PFSK-1 (cell line): ENCODE results near the gene FAM237B.

Source experiments
- FOXP2 ChIP-seq: optimal IDR thresholded peaks from 2 replicates; pipeline ENCODE3; 2011; ENCODE audit warnings: borderline replicate concordance, control low read depth, inconsistent platforms; ENCODE audit not compliant: insufficient read depth; ENCODE audit errors: extremely low read length, extremely low read depth
- POLR2AphosphoS5 ChIP-seq: IDR thresholded peaks from 2 replicates; pipeline ENCODE4 v1.6.1; 2012; ENCODE audit warnings: low read depth, mild to moderate bottlenecking, control low read depth, low read length, moderate library complexity
- REST ChIP-seq, 2 experiments: IDR thresholded peaks; 2 replicates each; pipeline versions ENCODE4 v1.6.1 to v1.8.0; 2011 to 2012; ENCODE audit warnings: low read depth in 2 of 2, low read length in 2 of 2, control low read depth in 1 of 2, inconsistent platforms in 1 of 2, mild to moderate bottlenecking in 1 of 2, moderate library complexity in 1 of 2; ENCODE audit not compliant: insufficient read depth in 1 of 2
- SIN3A ChIP-seq: IDR thresholded peaks from 2 replicates; pipeline ENCODE4 v1.6.1; 2012; ENCODE audit warnings: mild to moderate bottlenecking, low read length, moderate library complexity, borderline replicate concordance; ENCODE audit not compliant: insufficient read depth
- TAF1 ChIP-seq: IDR thresholded peaks from 2 replicates; pipeline ENCODE4 v1.6.1; 2012; ENCODE audit warnings: low read length, control low read depth, borderline replicate concordance; ENCODE audit not compliant: insufficient read depth

FAM237B gene

GRCh38 chr7:90269163-90269562 lies 51.9 kb downstream of the FAM237B start:
- TF ChIP-seq SIN3A = no peak
- no peak for TF ChIP-seq TAF1
- TF ChIP-seq FOXP2 = no peak
- no peak for TF ChIP-seq REST (IDR thresholded peaks at IDR 0.05; ENCODE audit: insufficient read depth in 1 of 2, low read depth in 2 of 2, low read length in 2 of 2)
- no peak for TF ChIP-seq POLR2AphosphoS5

DNA sequence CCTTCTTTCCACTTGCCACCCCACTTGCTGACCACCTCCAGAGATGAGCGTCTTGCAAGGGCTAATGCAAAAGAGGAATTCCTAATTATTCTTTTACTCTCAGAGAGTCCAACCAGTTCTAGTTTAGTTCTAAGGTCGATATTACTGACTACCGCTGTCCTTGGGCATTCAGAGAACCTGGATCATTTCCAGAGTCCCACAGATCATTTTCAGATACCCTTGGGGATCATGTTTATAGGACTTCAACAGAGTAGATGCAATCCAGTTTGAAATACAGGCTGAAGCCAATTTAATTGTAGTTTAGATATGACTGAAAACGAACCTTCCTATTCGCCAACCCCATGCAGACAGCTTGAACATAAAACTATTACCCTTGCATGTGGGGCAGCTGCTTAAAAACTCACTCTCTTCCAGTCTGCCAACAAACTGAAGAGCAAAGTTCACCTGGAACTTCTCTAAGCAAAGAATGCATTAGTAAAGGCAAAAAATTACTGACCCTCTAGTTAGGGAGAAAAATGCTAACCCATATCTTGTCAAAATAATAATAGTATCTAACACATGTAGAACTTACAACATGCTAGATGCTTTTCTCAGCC lies 53.7 kb downstream of the FAM237B start:
- TF ChIP-seq POLR2AphosphoS5 (no peak), SIN3A (no peak), TAF1 (no peak)

- TF ChIP-seq TAF1 (no peak), REST (IDR thresholded peaks at IDR 0.05; ENCODE audit: insufficient read depth in 1 of 2, low read depth in 2 of 2, low read length in 2 of 2) (no peak), FOXP2 (no peak), SIN3A (no peak), POLR2AphosphoS5 (no peak)
These were observed 54.3 kb downstream of the FAM237B start for GRCh38 chr7:90266808-90267207.
